Posterior cingulate gyrus (tissue), 11 donors: Measurements from ENCODE around the gene MBD4.

ENCODE experiments used
- DNase-seq, 10 donors: peaks; one replicate each; pipeline versions ENCODE4 v3.0.0 to v3.0.0-alpha.2; 2020 to 2021; ENCODE audit warnings: mixed read lengths in 3 of 10
- intact Hi-C: fragments of 100-400 bp; cut with DNase I; formaldehyde crosslinking; loops from one replicate; pipeline ENCODE4 v1.15.1; 2023

The MBD4 gene

GRCh38 chr3:129434140-129434539 lies 5.6 kb downstream of the MBD4 start:
- DNase-seq, result no peak
- intact Hi-C loops, result no loop called here

DNA sequence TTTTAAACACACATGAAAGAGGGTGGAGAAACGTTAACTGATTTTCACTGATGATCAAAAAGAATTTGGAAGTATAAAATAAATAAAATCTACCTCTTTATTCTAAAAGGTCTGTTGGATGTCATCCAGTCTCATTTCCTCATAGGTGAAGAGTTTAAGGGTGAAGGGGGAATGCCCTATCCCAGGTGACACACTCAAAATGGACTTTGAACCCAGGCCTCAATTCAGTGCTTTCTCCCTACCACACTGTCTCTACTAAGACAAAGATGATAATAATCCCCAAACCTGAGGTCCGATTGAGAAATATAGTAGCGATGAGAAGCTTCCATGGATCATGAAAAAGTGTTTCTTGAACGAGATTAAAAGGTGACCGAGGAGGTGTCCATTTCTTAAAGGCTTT lies 6.2 kb downstream of the MBD4 start:
- intact Hi-C loops, result no loop called here
- DNase-seq, result no peak

- intact Hi-C loops, result no loop called here
- no peak for DNase-seq
Measured at GRCh38 chr3:129432671-129433070, 7.1 kb downstream of the MBD4 start.

- intact Hi-C loops, result no loop called here
- DNase-seq, result no peak
Measured at GRCh38 chr3:129432036-129432435, 7.7 kb downstream of the MBD4 start.

GRCh38 chr3:129429602-129430001 lies 10.1 kb downstream of the MBD4 start:
- intact Hi-C loops, result no loop called here
- DNase-seq, result no peak

DNA sequence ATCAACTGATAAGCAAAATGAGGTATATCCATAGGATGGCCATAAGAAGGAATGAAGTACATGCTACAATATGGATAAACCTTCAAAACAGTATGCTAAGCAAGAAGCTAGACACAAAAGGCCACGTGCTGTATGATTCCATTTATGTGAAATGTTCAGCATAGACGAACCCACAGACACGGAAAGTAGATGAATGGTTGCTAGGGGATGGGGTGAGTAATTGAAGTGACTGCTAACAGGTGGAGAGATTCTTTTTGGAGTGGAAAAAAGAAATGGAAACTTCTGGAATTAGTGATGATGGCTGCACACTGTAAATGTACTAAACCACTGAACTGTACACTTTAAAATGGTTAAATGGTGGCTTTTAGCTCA lies 10.7 kb downstream of the MBD4 start:
- intact Hi-C loops, result no loop called here

GRCh38 chr3:129428376-129429079 lies 11.2 kb downstream of the MBD4 start, which contains the start of gene EFCAB12:
Gene EFCAB12, minus strand, starts transcription at chr3:129428636. Its CDS starts 148 bp downstream, at chr3:129428488.
- peak; percentile 96 to 100 (median 99) for DNase-seq
- intact Hi-C loops, result no loop called here

More for the DNA sequence above, 10.7 kb downstream of the MBD4 start:
- DNase-seq, result no peak

- DNase-seq, result no peak
- intact Hi-C loops, result no loop called here
Measured at GRCh38 chr3:129428007-129428375, 11.8 kb downstream of the MBD4 start.

GRCh38 chr3:129425619-129426018 lies 14.1 kb downstream of the MBD4 start:
- intact Hi-C loops, result no loop called here
- DNase-seq, result no peak

DNA sequence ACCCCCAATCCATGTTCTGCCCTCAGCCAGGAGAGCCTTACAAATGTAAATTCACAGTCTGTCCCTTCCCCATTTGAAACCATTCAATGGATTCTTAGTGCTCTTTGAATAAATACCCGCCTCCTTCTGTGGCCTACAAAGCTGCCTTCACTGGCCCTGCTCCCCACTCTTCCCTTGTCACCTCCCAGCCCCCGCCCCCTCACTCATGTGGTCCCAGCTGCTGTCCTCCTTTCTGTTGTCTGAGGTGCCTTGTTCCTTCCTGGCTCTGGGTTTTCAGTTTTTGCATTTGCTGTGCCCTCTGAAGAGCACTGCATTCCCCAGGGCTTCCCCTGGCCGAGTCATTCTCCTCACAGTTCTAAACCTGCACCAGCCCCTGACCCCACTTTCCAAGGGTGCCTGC lies 14.5 kb downstream of the MBD4 start:
- intact Hi-C loops, result no loop called here

DNA sequence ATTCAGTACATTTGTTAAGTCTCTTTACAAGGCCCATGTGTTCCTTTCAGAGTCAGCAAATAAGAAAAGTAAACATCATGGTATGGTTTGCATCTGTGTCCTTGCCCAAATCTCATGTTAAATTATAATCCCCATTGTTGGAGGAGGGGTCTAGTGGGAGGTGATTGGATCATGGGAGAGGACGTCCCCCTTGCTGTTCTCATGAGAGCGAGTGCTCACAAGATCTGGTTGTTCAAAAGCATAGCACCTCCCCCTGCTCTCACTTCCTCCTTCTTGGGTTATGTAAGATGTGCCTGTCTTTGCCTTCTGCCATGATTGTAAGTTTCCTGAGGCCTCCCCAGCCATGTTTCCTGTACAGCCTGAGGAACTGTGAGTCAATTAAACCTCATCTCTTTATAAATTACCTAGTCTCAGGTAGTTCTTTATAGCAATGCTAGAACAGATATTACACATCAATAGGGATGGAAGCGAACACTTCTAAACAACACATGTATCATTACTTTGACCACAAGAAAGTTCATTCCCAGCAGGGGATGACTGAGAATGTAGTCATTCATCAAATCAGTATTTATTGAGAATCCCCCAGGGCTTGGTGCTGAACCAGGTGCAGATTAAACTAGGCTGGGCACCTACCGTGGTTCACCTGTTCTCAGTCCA lies 15.4 kb downstream of the MBD4 start:
- intact Hi-C loops, result no loop called here
- no peak for DNase-seq

More for the DNA sequence above, 14.5 kb downstream of the MBD4 start:
- DNase-seq, result peak in 1 of 10 donors; percentile 26

GRCh38 chr3:129422897-129423296 lies 16.9 kb downstream of the MBD4 start:
- DNase-seq, result no peak
- intact Hi-C loops, result no loop called here

DNA sequence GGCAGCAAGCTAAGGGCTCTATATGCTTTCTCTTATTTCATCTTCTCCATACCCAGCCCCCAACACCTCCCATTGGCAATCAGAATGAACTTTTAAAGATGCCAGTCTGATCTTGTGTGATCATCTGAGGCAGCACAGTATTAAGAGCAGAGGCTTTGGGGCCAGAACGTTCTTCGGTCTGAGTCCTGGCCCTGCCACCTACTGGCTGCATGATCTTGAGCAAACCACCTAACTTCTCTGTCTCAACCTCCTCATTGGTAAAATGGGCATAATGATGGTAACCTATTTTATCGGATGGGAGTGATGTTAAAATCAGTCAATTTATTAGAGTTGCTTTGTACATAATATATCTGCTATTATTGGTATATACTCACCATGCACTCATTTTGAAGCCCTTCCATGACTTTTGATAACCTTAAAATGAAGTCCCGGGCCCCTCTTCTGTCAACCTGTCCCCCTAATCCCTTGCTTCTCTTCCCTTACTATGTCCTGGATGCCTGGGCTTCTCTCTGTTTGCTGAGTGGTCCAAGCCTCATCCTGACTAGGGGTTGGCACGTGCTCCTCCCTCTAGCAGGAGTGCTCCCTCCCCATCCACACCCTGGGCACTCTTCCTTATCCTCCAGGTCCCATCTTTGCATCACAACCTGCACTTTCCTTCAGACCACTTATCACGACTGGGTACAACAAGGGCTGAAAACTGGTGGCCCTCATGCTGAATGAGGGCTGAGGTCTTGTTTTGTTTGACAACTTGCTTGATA lies 17.6 kb downstream of the MBD4 start:
- intact Hi-C loops, result no loop called here
- no peak for DNase-seq

- DNase-seq, result peak in 1 of 10 donors; percentile 66
- intact Hi-C loops, result no loop called here
Measured at GRCh38 chr3:129421236-129421883, 18.4 kb downstream of the MBD4 start.

- DNase-seq, result no peak
- intact Hi-C loops, result no loop called here
Measured at GRCh38 chr3:129419476-129419875, 20.3 kb downstream of the MBD4 start.

DNA sequence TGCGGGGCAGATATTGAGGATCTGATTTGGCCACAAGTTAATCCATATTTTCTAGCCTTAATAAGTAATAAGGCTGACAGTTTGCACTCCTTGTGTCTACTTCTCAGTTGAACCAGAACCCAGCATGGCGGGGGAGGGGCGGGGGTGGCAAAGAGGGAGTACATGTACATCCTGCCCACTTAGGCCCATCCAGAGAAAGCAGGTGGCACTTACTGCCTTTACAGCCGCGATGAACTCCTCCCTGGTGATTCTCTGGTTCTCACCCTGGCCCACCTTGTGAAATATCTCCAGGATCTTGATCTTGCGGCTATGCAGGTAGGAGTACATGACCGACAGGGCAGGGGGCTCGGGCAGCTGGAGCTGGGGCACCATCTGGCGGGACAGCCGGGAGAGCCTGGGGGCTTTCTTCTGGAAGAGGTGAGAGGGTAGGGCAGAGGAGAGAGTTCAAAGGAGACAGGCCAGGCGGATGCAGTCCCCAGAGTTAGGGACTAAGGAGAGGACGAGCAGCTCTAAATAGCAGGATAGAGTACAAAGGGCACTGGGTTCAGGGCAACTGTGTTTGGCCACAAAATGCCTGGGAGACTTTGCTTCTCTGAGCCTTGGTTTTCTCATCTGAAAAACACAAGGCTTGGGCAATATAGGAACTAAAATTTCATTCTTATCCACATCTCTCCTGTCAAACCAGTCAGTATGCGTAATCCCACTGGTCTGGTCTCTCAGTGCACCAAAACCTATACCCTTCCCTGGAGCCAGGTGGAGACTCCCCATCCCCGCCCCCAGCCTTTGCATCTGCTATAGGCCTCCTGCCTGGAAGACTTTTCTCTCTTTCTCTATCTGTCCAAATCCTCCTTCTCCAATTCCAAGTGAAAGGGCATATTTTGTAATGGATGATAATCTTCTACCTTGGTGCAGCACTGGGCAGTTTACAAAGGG lies 21.4 kb downstream of the MBD4 start:
- intact Hi-C loops, result no loop called here

GRCh38 chr3:129417326-129417725 lies 22.4 kb downstream of the MBD4 start:
- no peak for DNase-seq
- intact Hi-C loops, result no loop called here

More for the DNA sequence above, 21.4 kb downstream of the MBD4 start:
- DNase-seq, result no peak

DNA sequence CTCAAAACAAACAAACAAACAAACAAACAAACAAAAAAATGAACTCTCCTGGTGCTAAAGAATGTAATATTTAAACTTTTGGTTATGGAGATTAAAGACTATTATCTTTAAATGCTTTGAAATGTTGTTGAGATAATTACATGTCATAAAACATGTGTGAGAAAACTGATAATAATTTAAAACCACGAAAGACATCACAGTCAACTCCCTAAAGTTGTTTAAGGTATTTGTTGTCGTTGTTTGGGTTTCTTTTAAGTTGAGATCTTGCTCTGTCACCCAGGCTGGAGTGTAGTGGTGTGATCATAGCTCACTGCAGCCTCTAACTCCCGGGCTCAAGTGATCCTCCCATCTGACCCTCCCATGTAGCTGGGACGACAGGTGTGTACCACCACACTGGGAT lies 23.3 kb downstream of the MBD4 start:
- no peak for DNase-seq
- intact Hi-C loops, result no loop called here

DNA sequence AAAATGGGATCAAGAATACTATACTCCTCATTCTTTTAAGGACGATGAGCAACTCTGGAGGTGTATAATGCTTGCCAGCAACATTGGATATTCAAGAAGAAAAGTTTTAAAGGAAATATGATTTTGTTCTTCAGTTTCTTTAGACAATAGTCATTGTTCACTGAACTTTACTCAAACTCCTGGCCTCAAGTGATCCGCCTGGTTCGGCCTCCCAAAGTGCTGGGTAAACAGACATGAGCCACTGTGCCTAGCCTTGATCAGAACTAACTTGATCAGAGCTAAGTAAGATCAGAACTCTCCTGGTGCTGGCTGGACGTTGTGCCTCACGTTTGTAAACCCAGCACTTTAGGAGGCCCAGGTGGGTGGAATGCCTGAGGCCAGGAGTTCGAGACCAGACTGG lies 23.9 kb downstream of the MBD4 start:
- intact Hi-C loops, result no loop called here

DNA sequence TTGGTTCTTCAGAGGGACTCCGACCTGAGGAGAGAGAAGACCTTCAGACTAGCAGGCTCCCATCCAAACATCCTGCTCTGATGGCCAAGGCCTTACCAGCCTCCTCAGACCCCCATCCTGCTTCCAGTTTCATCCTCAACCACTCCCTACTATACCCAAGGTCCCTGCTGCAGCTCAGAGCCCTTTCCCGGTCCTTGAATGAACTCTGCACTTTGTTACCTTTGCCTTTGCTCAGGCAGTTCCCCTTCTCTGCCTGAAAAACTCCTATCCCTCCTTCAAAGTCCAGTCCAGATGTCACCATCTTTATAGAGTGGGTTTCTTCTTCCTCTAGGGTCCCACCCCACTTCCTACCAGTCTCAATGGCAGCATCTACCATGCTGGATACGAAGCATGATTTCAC lies 24.4 kb downstream of the MBD4 start:
- intact Hi-C loops, result no loop called here
- no peak for DNase-seq

More for the DNA sequence above, 23.9 kb downstream of the MBD4 start:
- DNase-seq, result no peak
